ENCODE measurements around the gene SLC25A47.

GRCh38 chr14:100285913-100286400 is 37.2 kb upstream of the SLC25A47 start:
- TF ChIP-seq EZH2phosphoT487 (IDR thresholded peaks at IDR 0.05; ENCODE audit: borderline replicate concordance): no peak
- no peak for TF ChIP-seq CTCF (conservative IDR thresholded peaks at IDR 0.05; ENCODE audit: low read length)
